Measurements from ENCODE around the gene CLTRN.

- TF ChIP-seq POLR2A (IDR thresholded peaks at IDR 0.05) (no peak), CTCF (IDR thresholded peaks at IDR 0.05) (no peak)
Measured at GRCh38 chrX:15623054-15623453, 41.6 kb downstream of the CLTRN start.

Data from uterus (tissue), 2 donors.